OCI-LY7 (cell line): Measurements from ENCODE around the gene PRKN. TPM values are rescaled to one million over a fixed set of nuclear protein-coding genes. Genes with fewer than 3 reads are reported as not detected.

Experiments
- BruUV-seq: library from RNA; stranded (reverse); fragments of 400-500 nt; replicated peaks from 2 replicates; lab custom pipeline; 2021; lab: Mats Ljungman, UMichigan
- CTCF ChIA-PET: fragments of 300-600 bp; sonication (Branson Sonifier 250); formaldehyde crosslinking; loops from one replicate; lab custom pipeline; 2022; ENCODE audit warnings: antibody characterized with exemption; ENCODE audit not compliant: unreplicated experiment; lab: Charles Lee
- POLR2A ChIA-PET: fragments of 300-600 bp; sonication (Branson Sonifier 250); formaldehyde crosslinking; loops from one replicate; lab custom pipeline; 2022; ENCODE audit warnings: antibody characterized with exemption; lab: Charles Lee
- DNase-seq: peaks from one replicate; pipeline ENCODE4 v3.0.0-alpha.2; 2015; ENCODE audit warnings: low spot score
- H2AFZ ChIP-seq: fragments of 200-600 bp; sonication (generic), shearing (Covaris generic); 2 replicates; pipeline ENCODE4 v1.6.1; 2014; ENCODE audit warnings: mild to moderate bottlenecking, antibody characterized with exemption, low read length, moderate library complexity
- H3K27ac ChIP-seq: fragments of 200-600 bp; sonication (generic); 2 replicates; pipeline ENCODE4 v1.5.1; 2014; ENCODE audit warnings: mixed run types, low read depth, mild to moderate bottlenecking, moderate library complexity, low read length, inconsistent platforms; ENCODE audit not compliant: poor library complexity, severe bottlenecking
- H3K36me3 ChIP-seq: fragments of 200-600 bp; sonication (generic); 2 replicates; pipeline ENCODE4 v1.6.1; 2014; ENCODE audit warnings: mild to moderate bottlenecking, antibody characterized with exemption, low read length, moderate library complexity, mixed read lengths; ENCODE audit not compliant: insufficient read depth
- H3K4me1 ChIP-seq: fragments of 200-600 bp; sonication (generic); 2 replicates; pipeline ENCODE4 v1.5.1; 2014; ENCODE audit warnings: mild to moderate bottlenecking, low read length; ENCODE audit not compliant: insufficient read depth, poor library complexity, severe bottlenecking
- H3K4me2 ChIP-seq: fragments of 200-600 bp; sonication (generic); 2 replicates; pipeline ENCODE4 v1.6.1; 2014; ENCODE audit warnings: mild to moderate bottlenecking, low read length
- H3K4me3 ChIP-seq: fragments of 200-600 bp; sonication (generic); 2 replicates; pipeline ENCODE4 v1.5.1; 2014; ENCODE audit warnings: mild to moderate bottlenecking, low read depth, low read length; ENCODE audit not compliant: poor library complexity, severe bottlenecking
- H3K79me2 ChIP-seq: fragments of 200-600 bp; sonication (generic); 2 replicates; pipeline ENCODE4 v1.6.1; 2016; ENCODE audit warnings: low read depth, mild to moderate bottlenecking, low read length, moderate library complexity, mixed read lengths; ENCODE audit not compliant: insufficient read depth
- H3K9me2 ChIP-seq: fragments of 200-600 bp; sonication (generic); 2 replicates; pipeline ENCODE4 v1.6.1; 2016; ENCODE audit warnings: mild to moderate bottlenecking, low read length, mixed read lengths; ENCODE audit not compliant: insufficient read depth
- H3K9me3 ChIP-seq: fragments of 200-600 bp; sonication (generic); 2 replicates; pipeline ENCODE4 v1.6.1; 2014; ENCODE audit warnings: mild to moderate bottlenecking, mixed run types, low read length, mixed read lengths
- H4K20me1 ChIP-seq: fragments of 200-600 bp; sonication (generic); 2 replicates; pipeline ENCODE4 v1.6.1; 2014; ENCODE audit warnings: mild to moderate bottlenecking, antibody characterized with exemption, low read length, moderate library complexity, mixed read lengths; ENCODE audit not compliant: insufficient read depth
- EZH2phosphoT487 ChIP-seq: fragments of 200-600 bp; sonication (generic); IDR thresholded peaks from 2 replicates; pipeline ENCODE4 v1.6.1; 2018; ENCODE audit warnings: low read depth, borderline replicate concordance, mild to moderate bottlenecking, mixed run types, antibody characterized with exemption, low read length, moderate library complexity, mixed read lengths
- intact Hi-C: fragments of 100-400 bp; cut with micrococcal nuclease; formaldehyde crosslinking; loops from one replicate; pipeline ENCODE4 v1.10.0; 2022; ENCODE audit not compliant: unreplicated experiment
- total RNA-seq, 2 experiments: library from RNA; depleted of rRNA in 1 of 2; stranded (reverse); fragments of >200 nt in 1 of 2; shearing (Covaris generic) in 1 of 2; gene quantifications; 2 replicates each; pipeline ENCODE4 v1.2.3, GENCODE V29; 2014 to 2022
- TF ChIP-seq, protein P1 (sequence below): fragments of 200-600 bp; sonication (generic); conservative IDR thresholded peaks from 2 replicates; pipeline ENCODE4 v1.5.1; 2014; ENCODE audit warnings: mild to moderate bottlenecking, antibody characterized with exemption, low read length, moderate library complexity, mixed read lengths

PRKN gene
- total RNA-seq, 2 experiments from 2014 or later = 1.3 to 2.0 TPM

DNA sequence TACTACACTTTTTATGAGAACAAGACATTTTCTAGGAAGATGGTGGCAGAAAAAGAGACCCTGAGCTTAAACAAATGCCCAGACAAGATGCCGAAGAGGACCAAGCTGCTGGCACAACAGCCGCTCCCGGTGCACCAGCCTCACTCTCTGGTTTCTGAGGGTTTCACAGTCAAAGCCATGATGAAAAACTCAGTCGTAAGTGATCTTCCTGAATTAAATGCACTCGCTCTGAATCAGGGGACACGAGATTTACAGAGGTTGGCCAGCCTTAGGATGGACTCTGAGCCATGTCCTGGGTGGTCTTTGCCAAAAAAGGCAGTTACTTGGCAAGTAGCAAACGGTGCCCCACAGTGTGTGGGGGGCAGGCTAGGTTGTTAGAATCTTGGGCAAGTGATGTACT is 631 bp upstream of the PRKN start:
- no peak overlapping the region for H3K27ac ChIP-seq
- ChIA-PET CTCF (no interaction called here), POLR2A (interaction anchor here (0.6 to 1.6 kb wide), 4 partner anchors 10 to 1800 kb away, joined by 3 to 4 read pairs (median 4); no protein-coding TSS in a partner anchor)
- no peaks in the 10 kb centered on the region for H3K79me2 ChIP-seq
- intact Hi-C loops = loop anchor here (5.0 kb wide), 1 partner anchor 684 kb away; the partner anchor contains the start of gene QKI
- H3K4me3 ChIP-seq = peak overlapping the region; percentile 78
- no peaks in the 10 kb centered on the region for H3K9me3 ChIP-seq
- peak overlapping the region; percentile 53 for H3K4me2 ChIP-seq
- H2AFZ ChIP-seq = peak overlapping the region; percentile 50; the same call in 1 of the 2 replicates
- no TSS peak for BruUV-seq
- TF ChIP-seq EZH2phosphoT487 = no peak
- TF ChIP-seq, protein P1, sequence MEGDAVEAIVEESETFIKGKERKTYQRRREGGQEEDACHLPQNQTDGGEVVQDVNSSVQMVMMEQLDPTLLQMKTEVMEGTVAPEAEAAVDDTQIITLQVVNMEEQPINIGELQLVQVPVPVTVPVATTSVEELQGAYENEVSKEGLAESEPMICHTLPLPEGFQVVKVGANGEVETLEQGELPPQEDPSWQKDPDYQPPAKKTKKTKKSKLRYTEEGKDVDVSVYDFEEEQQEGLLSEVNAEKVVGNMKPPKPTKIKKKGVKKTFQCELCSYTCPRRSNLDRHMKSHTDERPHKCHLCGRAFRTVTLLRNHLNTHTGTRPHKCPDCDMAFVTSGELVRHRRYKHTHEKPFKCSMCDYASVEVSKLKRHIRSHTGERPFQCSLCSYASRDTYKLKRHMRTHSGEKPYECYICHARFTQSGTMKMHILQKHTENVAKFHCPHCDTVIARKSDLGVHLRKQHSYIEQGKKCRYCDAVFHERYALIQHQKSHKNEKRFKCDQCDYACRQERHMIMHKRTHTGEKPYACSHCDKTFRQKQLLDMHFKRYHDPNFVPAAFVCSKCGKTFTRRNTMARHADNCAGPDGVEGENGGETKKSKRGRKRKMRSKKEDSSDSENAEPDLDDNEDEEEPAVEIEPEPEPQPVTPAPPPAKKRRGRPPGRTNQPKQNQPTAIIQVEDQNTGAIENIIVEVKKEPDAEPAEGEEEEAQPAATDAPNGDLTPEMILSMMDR = no peak
- H3K4me1 ChIP-seq = peaks cover 4% of the 10 kb centered on the region
- H3K9me2 ChIP-seq = no peaks in the 10 kb centered on the region
- H4K20me1 ChIP-seq = no peaks in the 10 kb centered on the region
- H3K36me3 ChIP-seq = no peaks in the 10 kb centered on the region
- DNase-seq = no peak

DNA sequence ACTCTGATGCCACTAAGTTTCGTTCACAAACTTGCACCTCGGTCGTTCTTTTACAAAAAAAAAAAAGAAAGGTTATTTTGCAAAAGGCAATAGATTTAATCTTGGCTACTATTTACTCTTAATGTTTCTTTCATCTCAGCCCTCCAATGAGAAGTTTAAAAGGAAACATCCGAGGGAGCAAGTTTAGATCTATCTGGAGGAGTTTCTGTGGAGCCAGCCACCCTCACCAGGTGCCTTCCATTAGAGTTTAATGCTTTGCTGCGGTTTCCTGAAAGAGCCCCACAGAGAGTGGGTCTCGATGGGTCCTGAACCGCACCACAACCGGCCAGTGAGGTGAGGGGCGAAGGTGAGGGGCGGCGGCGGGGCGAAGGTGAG is 632 bp downstream of the PRKN start:
- no peak for TF ChIP-seq EZH2phosphoT487
- TF ChIP-seq, protein P1 = no peak
- peak; percentile 37 for DNase-seq
- ChIA-PET CTCF (no interaction called here), POLR2A (interaction anchor here (1.6 kb wide), 1 partner anchor 14 kb away, joined by 3 read pairs; no protein-coding TSS in a partner anchor)
- Histone ChIP-seq H3K4me3 (peak overlapping the region; percentile 78), H3K36me3 (no peaks in the 10 kb centered on the region), H3K4me2 (peak overlapping the region; percentile 77), H4K20me1 (no peaks in the 10 kb centered on the region), H3K9me3 (no peaks in the 10 kb centered on the region), H2AFZ (peak overlapping the region; percentile 63), H3K79me2 (no peaks in the 10 kb centered on the region), H3K27ac (no peak overlapping the region), H3K4me1 (peaks cover 4% of the 10 kb centered on the region), H3K9me2 (no peaks in the 10 kb centered on the region)
- intact Hi-C loops = loop anchor here (5.0 kb wide), 1 partner anchor 685 kb away; the partner anchor contains the start of gene QKI
- TSS peak; percentile 61 for BruUV-seq

DNA sequence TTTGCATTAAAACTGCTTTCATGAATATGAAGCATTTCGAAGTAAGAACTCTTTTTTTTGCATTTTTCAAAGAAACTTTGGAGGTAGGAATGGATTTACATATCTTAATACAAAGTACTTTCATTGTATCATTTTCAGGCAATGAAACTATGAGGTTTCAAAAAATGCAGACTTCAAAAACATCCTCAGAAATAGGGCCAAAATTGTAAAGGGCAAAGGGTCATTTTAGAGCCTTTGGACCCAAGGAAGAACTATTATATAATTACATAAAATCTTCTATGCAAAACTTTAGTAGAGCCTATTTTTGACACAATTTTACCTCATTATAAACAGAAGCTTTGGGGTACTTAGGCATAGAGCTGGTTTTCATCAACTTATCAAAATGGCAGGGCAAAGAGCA is 4.9 kb downstream of the PRKN start:
- POLR2A ChIA-PET = interaction anchor here (0.7 to 1.0 kb wide), 2 partner anchors 12 to 1487 kb away, joined by 3 read pairs; no protein-coding TSS in a partner anchor
- no peak for DNase-seq
- Histone ChIP-seq H3K27ac (no peak overlapping the region), H3K4me1 (peaks cover 4% of the 10 kb centered on the region), H3K79me2 (no peaks in the 10 kb centered on the region), H3K4me3 (no peak overlapping the region), H4K20me1 (no peaks in the 10 kb centered on the region), H3K36me3 (no peaks in the 10 kb centered on the region), H3K9me3 (no peaks in the 10 kb centered on the region), H3K4me2 (no peak overlapping the region), H3K9me2 (no peaks in the 10 kb centered on the region), H2AFZ (no peak overlapping the region)
- intact Hi-C loops = no loop called here
- CTCF ChIA-PET = no interaction called here
- no TSS peak for BruUV-seq
- no peak for TF ChIP-seq EZH2phosphoT487
- TF ChIP-seq, protein P1 = no peak
